Cardiac muscle cell (in vitro differentiated cells and primary cell): ENCODE measurements around the gene RHOT1. TPM values are rescaled to one million over a fixed set of nuclear protein-coding genes. Genes with fewer than 3 reads are reported as not detected.

Experiments used
- DNase-seq, 2 donors: peaks; one replicate each; pipeline versions ENCODE4 v3.0.0 to v3.0.0-alpha.2; 2010 to 2017; ENCODE audit warnings: low read depth in 1 of 2, low spot score in 1 of 2
- H3K27ac ChIP-seq: fragments of 200-600 bp; sonication (generic); 2 replicates; pipeline ENCODE4 v1.5.1; 2016
- H3K27me3 ChIP-seq: fragments of 200-600 bp; sonication (generic); 2 replicates; pipeline ENCODE4 v1.6.0; 2016; ENCODE audit warnings: control low read depth
- H3K36me3 ChIP-seq: fragments of 200-600 bp; sonication (generic); 2 replicates; pipeline ENCODE4 v1.5.1; 2016; ENCODE audit warnings: control low read depth
- H3K4me1 ChIP-seq: fragments of 200-600 bp; sonication (generic); 2 replicates; pipeline ENCODE4 v1.8.1; 2017; ENCODE audit warnings: low read depth, mild to moderate bottlenecking, mixed run types
- H3K4me3 ChIP-seq: fragments of 200-600 bp; sonication (generic); 2 replicates; pipeline ENCODE4 v1.5.1; 2016; ENCODE audit warnings: mild to moderate bottlenecking
- H3K9me3 ChIP-seq: fragments of 200-600 bp; sonication (generic); 2 replicates; pipeline ENCODE4 v1.5.1; 2017; ENCODE audit warnings: low read depth, mild to moderate bottlenecking, control low read depth
- polyA plus RNA-seq: library from polyadenylated mRNA; unstranded; fragments of >200 nt; fragmentation: Nextera tagmentation; extraction: Ambion mirVana; gene quantifications from 2 replicates; pipeline ENCODE4 v1.2.1, GENCODE V29; 2016
- total RNA-seq: library from RNA; depleted of rRNA; stranded (reverse); fragments of >200 nt; gene quantifications from 2 replicates; pipeline ENCODE4 v1.2.3, GENCODE V29; 2016
- TF ChIP-seq, protein P1 (sequence below): IDR thresholded peaks from 2 replicates; pipeline ENCODE4 v1.5.1; 2012; ENCODE audit warnings: low read depth, mild to moderate bottlenecking, low read length

RHOT1 gene
- total and polyA plus RNA-seq, 2 experiments from 2014 or later = 47.1 to 62.0 TPM

DNA sequence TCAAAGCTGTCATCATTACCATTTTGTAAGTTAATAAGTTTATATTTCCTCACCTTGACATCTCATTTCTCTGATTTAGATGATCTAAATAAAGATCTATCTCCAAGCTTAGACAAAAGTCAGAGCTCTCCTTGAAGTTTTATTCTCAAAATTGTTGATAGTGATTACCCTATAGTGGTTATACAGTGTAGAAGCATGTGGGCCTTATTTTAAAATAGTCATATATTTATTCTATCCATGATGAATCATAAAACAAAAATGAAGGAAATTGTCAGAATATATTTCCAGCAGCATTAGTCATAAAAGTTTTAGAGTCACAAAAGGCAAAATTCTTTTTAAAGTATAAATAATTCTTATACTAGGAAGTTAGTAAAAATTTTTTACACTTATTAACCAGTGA is 49.0 kb downstream of the RHOT1 start:
- Histone ChIP-seq H3K4me3 (no peak overlapping the region), H3K4me1 (no peaks in the 10 kb centered on the region), H3K9me3 (no peaks in the 10 kb centered on the region), H3K27ac (no peak overlapping the region), H3K36me3 (peaks cover 20% of the 10 kb centered on the region), H3K27me3 (no peaks in the 10 kb centered on the region)
- TF ChIP-seq, protein P1, sequence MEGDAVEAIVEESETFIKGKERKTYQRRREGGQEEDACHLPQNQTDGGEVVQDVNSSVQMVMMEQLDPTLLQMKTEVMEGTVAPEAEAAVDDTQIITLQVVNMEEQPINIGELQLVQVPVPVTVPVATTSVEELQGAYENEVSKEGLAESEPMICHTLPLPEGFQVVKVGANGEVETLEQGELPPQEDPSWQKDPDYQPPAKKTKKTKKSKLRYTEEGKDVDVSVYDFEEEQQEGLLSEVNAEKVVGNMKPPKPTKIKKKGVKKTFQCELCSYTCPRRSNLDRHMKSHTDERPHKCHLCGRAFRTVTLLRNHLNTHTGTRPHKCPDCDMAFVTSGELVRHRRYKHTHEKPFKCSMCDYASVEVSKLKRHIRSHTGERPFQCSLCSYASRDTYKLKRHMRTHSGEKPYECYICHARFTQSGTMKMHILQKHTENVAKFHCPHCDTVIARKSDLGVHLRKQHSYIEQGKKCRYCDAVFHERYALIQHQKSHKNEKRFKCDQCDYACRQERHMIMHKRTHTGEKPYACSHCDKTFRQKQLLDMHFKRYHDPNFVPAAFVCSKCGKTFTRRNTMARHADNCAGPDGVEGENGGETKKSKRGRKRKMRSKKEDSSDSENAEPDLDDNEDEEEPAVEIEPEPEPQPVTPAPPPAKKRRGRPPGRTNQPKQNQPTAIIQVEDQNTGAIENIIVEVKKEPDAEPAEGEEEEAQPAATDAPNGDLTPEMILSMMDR = no peak
- DNase-seq = peak in 1 of 2 donors; percentile 12

DNA sequence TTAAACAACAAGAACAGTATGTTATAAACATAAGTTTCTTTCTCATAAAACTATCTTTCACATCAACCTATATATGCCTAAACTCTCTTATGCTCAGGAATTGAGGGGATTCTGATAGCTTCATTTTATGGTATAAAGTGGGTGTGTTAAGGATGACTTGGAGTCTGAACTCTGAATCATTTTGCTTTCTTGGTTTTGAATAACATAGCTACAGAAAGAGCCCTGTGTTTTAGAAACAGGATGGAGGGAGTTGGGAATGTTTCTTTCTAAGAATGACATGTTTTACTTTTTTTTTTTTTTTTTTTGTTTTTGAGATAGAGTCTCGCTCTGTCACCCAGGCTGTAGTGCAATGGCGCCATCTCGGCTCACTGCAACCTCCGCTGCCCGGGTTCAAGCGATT is 50.1 kb downstream of the RHOT1 start:
- peaks cover 24% of the 10 kb centered on the region for H3K36me3 ChIP-seq
- H3K4me3 ChIP-seq = no peak overlapping the region
- H3K27ac ChIP-seq = no peak overlapping the region
- no peaks in the 10 kb centered on the region for H3K27me3 ChIP-seq
- peak in 1 of 2 donors; percentile 8 for DNase-seq
- H3K4me1 ChIP-seq = no peaks in the 10 kb centered on the region
- no peaks in the 10 kb centered on the region for H3K9me3 ChIP-seq
- TF ChIP-seq, protein P1 = no peak

DNA sequence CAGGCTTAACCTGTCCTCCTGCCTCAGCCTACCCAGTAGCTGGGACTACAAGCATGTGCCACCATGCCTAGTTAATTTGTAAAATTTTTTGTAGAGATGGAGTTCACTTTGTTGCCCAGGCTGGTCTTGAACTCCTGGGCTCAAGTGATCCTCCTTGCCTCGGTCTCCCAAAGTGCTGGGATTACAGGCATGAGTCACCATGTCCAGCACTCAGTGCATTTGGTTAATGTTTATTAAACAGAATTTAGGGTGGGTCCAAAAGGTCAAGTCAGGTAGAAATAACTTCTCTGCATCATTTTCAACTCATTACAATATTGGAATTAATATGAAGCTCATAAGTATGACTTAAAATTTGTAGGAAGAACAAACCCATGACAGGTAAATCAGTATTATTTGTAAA is 55.7 kb downstream of the RHOT1 start:
- no peaks in the 10 kb centered on the region for H3K9me3 ChIP-seq
- no peaks in the 10 kb centered on the region for H3K27me3 ChIP-seq
- H3K36me3 ChIP-seq = peaks cover 57% of the 10 kb centered on the region
- TF ChIP-seq, protein P1 = no peak
- DNase-seq = no peak
- H3K4me1 ChIP-seq = no peaks in the 10 kb centered on the region
- no peak overlapping the region for H3K27ac ChIP-seq
- H3K4me3 ChIP-seq = no peak overlapping the region

DNA sequence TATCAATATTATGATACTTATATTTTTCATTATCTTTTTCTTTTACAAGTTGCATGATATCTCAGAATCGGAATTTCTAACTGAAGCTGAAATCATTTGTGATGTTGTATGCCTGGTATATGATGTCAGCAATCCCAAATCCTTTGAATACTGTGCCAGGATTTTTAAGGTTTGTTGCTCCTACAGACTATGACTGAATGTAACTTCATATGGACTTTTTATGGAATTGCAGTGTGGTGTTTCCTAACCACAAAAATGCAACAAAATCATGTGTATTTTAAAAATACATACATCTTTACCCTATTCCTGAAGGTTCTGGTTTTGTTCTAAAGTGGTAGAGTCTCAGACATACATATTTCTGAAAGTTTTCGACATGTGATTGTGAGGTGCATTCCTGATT is 64.6 kb downstream of the RHOT1 start:
- TF ChIP-seq, protein P1 = no peak
- Histone ChIP-seq H3K36me3 (peaks cover 70% of the 10 kb centered on the region), H3K9me3 (no peaks in the 10 kb centered on the region), H3K27ac (no peak overlapping the region), H3K4me3 (no peak overlapping the region), H3K27me3 (no peaks in the 10 kb centered on the region), H3K4me1 (no peaks in the 10 kb centered on the region)
- peak in 1 of 2 donors; percentile 45 for DNase-seq

DNA sequence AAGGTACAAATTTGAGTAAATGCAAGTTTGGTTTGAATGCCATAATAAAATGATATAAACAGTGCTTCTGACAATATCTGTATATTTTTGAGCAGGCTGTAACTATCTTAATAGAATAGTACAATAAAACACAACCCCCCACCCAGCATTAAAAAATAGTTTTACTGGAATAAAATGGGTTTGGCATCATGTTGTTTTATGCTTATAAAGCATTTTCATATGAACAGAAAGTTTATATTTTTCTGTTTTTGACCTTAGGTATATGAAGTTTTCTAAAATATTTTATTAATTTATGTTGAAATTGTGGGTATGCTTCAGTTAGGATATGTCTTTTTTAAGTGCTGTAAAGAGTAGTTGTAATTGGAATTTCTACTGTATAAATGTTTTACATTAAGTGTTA is 66.1 kb downstream of the RHOT1 start:
- Histone ChIP-seq H3K4me1 (no peaks in the 10 kb centered on the region), H3K4me3 (no peak overlapping the region), H3K27me3 (no peaks in the 10 kb centered on the region), H3K27ac (no peak overlapping the region), H3K36me3 (peaks cover 63% of the 10 kb centered on the region), H3K9me3 (no peaks in the 10 kb centered on the region)
- TF ChIP-seq, protein P1 = no peak
- DNase-seq = no peak

DNA sequence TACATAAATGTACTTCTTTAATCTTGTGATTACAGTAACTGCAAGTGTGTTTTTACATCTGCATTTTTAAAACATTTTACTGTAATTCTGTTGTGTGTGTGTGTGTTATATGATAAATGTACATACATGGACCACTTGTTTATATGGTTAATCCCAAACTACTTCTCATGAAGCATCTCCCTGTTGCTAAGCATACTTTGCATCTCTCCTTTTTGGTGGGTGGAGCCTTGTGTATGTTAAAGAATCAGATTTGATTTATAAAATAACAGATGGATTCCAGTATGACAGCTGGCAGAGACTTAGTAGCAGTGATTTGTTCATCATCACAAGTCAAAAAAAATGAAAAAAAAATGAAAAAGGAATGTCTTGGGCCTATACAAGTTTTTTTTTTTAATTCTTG is 67.3 kb downstream of the RHOT1 start:
- no peak for DNase-seq
- H3K4me1 ChIP-seq = no peaks in the 10 kb centered on the region
- TF ChIP-seq, protein P1 = no peak
- H3K9me3 ChIP-seq = no peaks in the 10 kb centered on the region
- H3K36me3 ChIP-seq = peaks cover 60% of the 10 kb centered on the region
- H3K27ac ChIP-seq = no peak overlapping the region
- no peaks in the 10 kb centered on the region for H3K27me3 ChIP-seq
- no peak overlapping the region for H3K4me3 ChIP-seq
